HL-60/S4 treated with phorbol 12-myristate 13-acetate at 8.2 ng/mL for 4 days and 3 days (cell line): Measurements from ENCODE around the gene RAP1A.

Source experiments
- in situ Hi-C: fragments of 300-500 bp; cut with MboI; formaldehyde crosslinking; loops from 2 replicates; pipeline ENCODE4 v1.15.0; 2022; ENCODE audit warnings: low sequenced_read_pairs

The RAP1A gene

GRCh38 chr1:111750856-111751255 lies 131.3 kb downstream of the RAP1A start:
- in situ Hi-C loops: no loop called here

- in situ Hi-C loops: no loop called here
Measured at GRCh38 chr1:111751906-111752575, 132.5 kb downstream of the RAP1A start.

- in situ Hi-C loops: no loop called here
Measured at GRCh38 chr1:111754984-111755330, 135.4 kb downstream of the RAP1A start.

DNA sequence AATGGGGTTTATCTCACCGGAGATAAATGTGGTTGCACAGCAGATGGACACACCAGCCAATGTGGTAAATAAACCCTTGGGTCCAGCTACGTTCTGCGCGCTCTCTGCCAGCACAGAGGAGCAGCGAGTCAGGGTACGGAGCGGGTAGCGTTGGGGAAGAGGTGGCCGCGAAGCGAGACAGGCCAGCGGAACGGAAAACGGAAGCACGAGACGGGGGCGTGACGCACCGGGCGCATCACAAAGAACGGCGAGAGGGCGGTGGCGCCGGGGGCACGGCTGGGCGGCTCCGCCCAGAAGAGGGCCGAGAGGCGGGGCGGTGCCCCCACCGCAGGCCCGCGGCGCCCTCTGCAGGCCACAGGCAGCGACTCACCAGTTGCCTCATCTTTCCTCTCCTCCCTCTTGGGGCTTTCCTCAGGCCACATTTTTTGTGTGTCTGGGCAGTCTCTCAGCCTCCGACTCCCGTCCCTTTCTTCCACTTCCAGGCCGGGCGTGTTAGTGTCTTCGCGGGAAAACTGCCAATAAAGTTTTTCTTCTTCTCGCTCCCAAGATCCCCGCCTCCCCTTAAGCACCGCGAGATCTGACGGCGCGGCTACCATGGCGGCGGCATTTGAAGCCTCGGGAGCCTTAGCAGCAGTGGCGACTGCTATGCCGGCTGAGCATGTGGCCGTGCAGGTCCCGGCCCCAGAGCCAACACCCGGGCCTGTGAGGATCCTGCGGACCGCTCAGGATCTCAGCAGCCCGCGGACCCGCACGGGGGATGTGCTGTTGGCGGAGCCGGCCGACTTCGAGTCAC lies 135.9 kb downstream of the RAP1A start, which contains the start of gene DDX20:
TSS of gene DDX20 (plus strand) at position 571 of the 793 bp plus-strand sequence. CDS start at position 595, 24 bp downstream.
- in situ Hi-C loops: no loop called here

DNA sequence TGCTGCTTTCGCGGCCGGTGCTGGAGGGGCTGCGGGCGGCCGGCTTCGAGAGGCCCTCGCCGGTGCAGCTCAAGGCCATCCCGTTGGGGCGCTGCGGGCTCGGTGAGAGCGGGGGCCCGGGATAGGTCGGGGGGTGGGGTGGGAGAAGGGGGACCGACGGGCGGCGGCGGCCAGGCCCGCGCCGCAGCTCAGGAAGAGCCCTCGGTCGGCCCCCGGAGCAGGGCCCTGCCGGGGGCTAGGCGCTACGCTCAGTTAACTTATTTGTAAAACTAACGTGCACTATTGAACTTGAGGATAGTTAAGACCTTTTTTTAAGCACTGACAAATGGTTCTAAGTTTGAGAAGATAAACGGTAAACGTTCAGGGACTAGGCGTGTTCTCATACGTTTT lies 136.5 kb downstream of the RAP1A start:
- in situ Hi-C loops: no loop called here

DNA sequence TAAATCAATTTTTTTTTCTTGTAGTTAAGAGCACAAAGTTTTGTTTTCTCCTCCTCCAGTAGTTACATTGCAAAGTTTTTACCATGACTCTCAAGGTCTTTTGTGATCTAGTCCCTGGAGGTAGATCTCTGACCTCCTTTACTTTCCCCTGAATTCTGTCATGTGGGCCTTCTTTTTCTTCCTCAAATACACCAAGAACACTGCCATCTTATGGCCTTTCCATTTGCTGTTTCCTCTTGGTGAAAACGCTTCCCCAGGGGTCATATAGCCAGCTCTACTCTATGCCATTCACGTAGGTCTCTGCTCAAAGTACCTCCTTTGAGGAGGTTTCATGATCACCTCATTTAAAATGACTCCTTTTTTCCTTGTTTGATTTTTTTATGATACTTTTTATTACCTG lies 138.8 kb downstream of the RAP1A start:
- in situ Hi-C loops: no loop called here

GRCh38 chr1:111761717-111762116 lies 142.1 kb downstream of the RAP1A start:
- in situ Hi-C loops: no loop called here

- in situ Hi-C loops: no loop called here
Measured at GRCh38 chr1:111762332-111762731, 142.7 kb downstream of the RAP1A start.
